Endothelial cell of umbilical vein (primary cell): ENCODE results near the gene SMAD6. TPM values are rescaled to one million over a fixed set of nuclear protein-coding genes. Genes with fewer than 3 reads are reported as not detected.

ENCODE experiments used
- BruUV-seq: library from RNA; stranded (reverse); fragments of 400-500 nt; replicated peaks from 2 replicates; lab custom pipeline; 2021; lab: Mats Ljungman, UMichigan
- CTCF ChIA-PET: fragments of 300-600, 350-600 bp; sonication (Branson Sonifier 250); formaldehyde crosslinking; loops from one replicate; lab custom pipeline; 2021; ENCODE audit warnings: antibody characterized with exemption, inconsistent platforms; lab: Charles Lee
- POLR2A ChIA-PET: fragments of 300-600, 350-600 bp; sonication (Branson Sonifier 250); formaldehyde crosslinking; loops from one replicate; lab custom pipeline; 2021; ENCODE audit warnings: antibody characterized with exemption, inconsistent platforms; lab: Charles Lee
- DNase-seq: peaks from one replicate; pipeline ENCODE4 v3.0.0-alpha.2; 2011; ENCODE audit warnings: low read depth, low spot score
- FAIRE-seq: peaks from 2 replicates; lab custom pipeline; 2011; peaks lifted over from hg19 to GRCh38; lab: Jason Lieb, UNC
- H2AFZ ChIP-seq: 2 replicates; pipeline ENCODE4 v1.6.0; 2012; ENCODE audit warnings: low read depth, low read length, control low read depth, inconsistent platforms
- H3K27ac ChIP-seq: 2 replicates; pipeline ENCODE4 v1.5.1; 2011; ENCODE audit warnings: low read depth, mild to moderate bottlenecking, control low read depth, low read length, moderate library complexity; ENCODE audit not compliant: insufficient read depth
- H3K27me3 ChIP-seq, 2 experiments: 2 replicates each; pipeline versions ENCODE4 v1.6.0 to v1.6.1; 2011; ENCODE audit warnings: low read length in 2 of 2, mixed read lengths in 1 of 2; ENCODE audit not compliant: control insufficient read depth in 2 of 2, insufficient read depth in 2 of 2
- H3K36me3 ChIP-seq, 2 experiments: 2 replicates in 1 of 2; 3 replicates in 1 of 2; pipeline ENCODE4 v1.5.1; 2011; ENCODE audit warnings: low read length in 2 of 2, mild to moderate bottlenecking in 1 of 2, moderate library complexity in 1 of 2; ENCODE audit not compliant: control insufficient read depth in 2 of 2, insufficient read depth in 2 of 2; ENCODE audit errors: extremely low read depth in 1 of 2
- H3K4me1 ChIP-seq: 3 replicates; pipeline ENCODE4 v1.5.1; 2011; ENCODE audit warnings: mild to moderate bottlenecking, low read length; ENCODE audit not compliant: control insufficient read depth, insufficient read depth; ENCODE audit errors: extremely low read depth
- H3K4me2 ChIP-seq: 2 replicates; pipeline ENCODE4 v1.6.1; 2011; ENCODE audit warnings: low read length, control low read depth, mixed read lengths; ENCODE audit not compliant: insufficient read depth
- H3K4me3 ChIP-seq, 3 experiments: fragments of 200-600 bp in 1 of 3; sonication (generic), shearing (Covaris generic) in 1 of 3; replicated peaks in 1 of 3; 2 replicates each; pipeline ENCODE4 v1.5.1; 2011 to 2016; ENCODE audit warnings: control low read depth in 3 of 3, low read length in 3 of 3, mild to moderate bottlenecking in 2 of 3, inconsistent platforms in 1 of 3, low read depth in 1 of 3, moderate library complexity in 1 of 3; ENCODE audit not compliant: insufficient read depth in 1 of 3
- H3K79me2 ChIP-seq: 2 replicates; pipeline ENCODE4 v1.6.0; 2012; ENCODE audit warnings: low read length, inconsistent platforms; ENCODE audit not compliant: control insufficient read depth, insufficient read depth
- H3K9ac ChIP-seq: replicated peaks from 2 replicates; pipeline ENCODE3; 2011; ENCODE audit warnings: low read length, control low read depth; ENCODE audit not compliant: insufficient read depth; ENCODE audit errors: extremely low read depth
- H3K9me1 ChIP-seq: replicated peaks from 3 replicates; pipeline ENCODE4 v1.6.0; 2011; ENCODE audit warnings: mild to moderate bottlenecking, low read length; ENCODE audit not compliant: control insufficient read depth, insufficient read depth; ENCODE audit errors: extremely low read depth
- H3K9me3 ChIP-seq: replicated peaks from 2 replicates; pipeline ENCODE4 v1.5.1; 2012; ENCODE audit warnings: low read length, inconsistent platforms; ENCODE audit not compliant: control insufficient read depth, insufficient read depth
- H4K20me1 ChIP-seq: replicated peaks from 2 replicates; pipeline ENCODE3; 2011; ENCODE audit warnings: mild to moderate bottlenecking, low read length; ENCODE audit not compliant: control insufficient read depth, insufficient read depth; ENCODE audit errors: extremely low read depth
- CTCF ChIP-seq, 2 donors: IDR thresholded peaks; 1 replicate in 1 of 2; 2 replicates in 1 of 2; pipeline ENCODE4 v1.5.1; 2011; ENCODE audit warnings: low read length in 2 of 2, mild to moderate bottlenecking in 2 of 2, moderate library complexity in 2 of 2, control low read depth in 1 of 2, inconsistent platforms in 1 of 2, low read depth in 1 of 2; ENCODE audit not compliant: insufficient read depth in 1 of 2; ENCODE audit errors: extremely low read depth in 1 of 2
- EZH2 ChIP-seq: IDR thresholded peaks from 2 replicates; pipeline ENCODE4 v1.6.1; 2012; ENCODE audit warnings: borderline replicate concordance, low read depth, mild to moderate bottlenecking, moderate library complexity, low read length, inconsistent platforms; ENCODE audit not compliant: severe bottlenecking
- FOS ChIP-seq: IDR thresholded peaks from 2 replicates; pipeline ENCODE4 v1.6.1; 2011; ENCODE audit warnings: mild to moderate bottlenecking, low read length, moderate library complexity, borderline replicate concordance; ENCODE audit not compliant: insufficient read depth
- GATA2 ChIP-seq: IDR thresholded peaks from 2 replicates; pipeline ENCODE4 v1.7.0; 2011; ENCODE audit warnings: low read depth, mild to moderate bottlenecking, moderate library complexity, mixed read lengths, low read length; ENCODE audit not compliant: insufficient read length, insufficient read depth
- JUN ChIP-seq: IDR thresholded peaks from 2 replicates; pipeline ENCODE4 v1.6.1; 2011; ENCODE audit warnings: borderline replicate concordance, low read depth; ENCODE audit not compliant: insufficient read length, insufficient read depth
- MAX ChIP-seq: IDR thresholded peaks from 2 replicates; pipeline ENCODE4 v1.6.1; 2011; ENCODE audit not compliant: insufficient read depth, insufficient read length
- MYC ChIP-seq: IDR thresholded peaks from one replicate; pipeline ENCODE4 v1.6.1; 2011; ENCODE audit warnings: mild to moderate bottlenecking, low read depth, low read length
- POLR2A ChIP-seq: IDR thresholded peaks from 2 replicates; pipeline ENCODE4 v1.6.1; 2012; ENCODE audit warnings: low read depth, mild to moderate bottlenecking, control low read depth, low read length
- POLR2AphosphoS5 ChIP-seq: IDR thresholded peaks from 2 replicates; pipeline ENCODE4 v1.6.1; 2012; ENCODE audit warnings: low read depth, mild to moderate bottlenecking, control low read depth, low read length, moderate library complexity; ENCODE audit not compliant: insufficient read depth
- dilution Hi-C: fragments of 300-500 bp; cut with MboI; formaldehyde crosslinking; loops from one replicate; pipeline ENCODE4 v1.15.0; 2019; ENCODE audit warnings: low sequenced_read_pairs; ENCODE audit not compliant: extremely low pct_ligation_motif_present
- intact Hi-C: fragments of 100-400 bp; cut with micrococcal nuclease; formaldehyde crosslinking; loops from one replicate; pipeline ENCODE4 v1.10.0; 2022
- polyA plus RNA-seq, 4 experiments: library from polyadenylated mRNA; depleted of rRNA in 3 of 4; stranded (reverse) in 3 of 4; unstranded in 1 of 4; fragments of >200 nt; gene quantifications; 2 replicates each; pipeline versions ENCODE4 v1.2.1 to v1.2.3, GENCODE V29; 2011 to 2012; ENCODE audit warnings: missing spikeins in 1 of 4
- total RNA-seq: library from RNA; stranded (reverse); gene quantifications from 2 replicates; pipeline ENCODE4 v1.2.3, GENCODE V29; 2021

Gene SMAD6
- total and polyA plus RNA-seq, 2 donors (not counting 3 experiments of a cell fraction or from before 2014, with no cell fraction given), result 7.3 to 12.5 TPM

- intact Hi-C loops (no loop called here), dilution Hi-C loops (no loop called here)
- no TSS peak for BruUV-seq
- H3K9me1 ChIP-seq, result no peaks in the 10 kb centered on the region
- no peak overlapping the region for H3K27ac ChIP-seq
- FAIRE-seq, result no peak
- no peak for TF ChIP-seq MAX
- no peak for TF ChIP-seq POLR2AphosphoS5
- TF ChIP-seq JUN, result no peak
- TF ChIP-seq EZH2, result no peak
- TF ChIP-seq MYC, result no peak
- no peak for TF ChIP-seq GATA2
- no peak for TF ChIP-seq POLR2A
- TF ChIP-seq FOS, result no peak
- no peak for TF ChIP-seq CTCF (IDR thresholded peaks at IDR 0.05; ENCODE audit: extremely low read depth in 1 of 2, insufficient read depth in 1 of 2, low read depth in 1 of 2, low read length in 2 of 2)
- no peaks in the 10 kb centered on the region for H3K27me3 ChIP-seq
- H4K20me1 ChIP-seq, result no peaks in the 10 kb centered on the region
- DNase-seq, result no peak
- H3K4me3 ChIP-seq, result no peak overlapping the region
- no peak overlapping the region for H2AFZ ChIP-seq
- no peaks in the 10 kb centered on the region for H3K36me3 ChIP-seq
- H3K9me3 ChIP-seq, result no peaks in the 10 kb centered on the region
- no peak overlapping the region for H3K4me2 ChIP-seq
- ChIA-PET CTCF (interaction anchor here (1.2 to 7.3 kb wide), 4 partner anchors 63 to 152 kb away, joined by 3 to 118 read pairs (median 4); partner anchors contain the start of gene SMAD6), POLR2A (no interaction called here)
- H3K9ac ChIP-seq, result no peak overlapping the region
- peaks cover 10% of the 10 kb centered on the region for H3K79me2 ChIP-seq
- peaks cover 48% of the 10 kb centered on the region for H3K4me1 ChIP-seq
These were observed 67.0 kb downstream of the SMAD6 start for GRCh38 chr15:66768987-66769386.
